Measurements from ENCODE around the gene FAM114A1. TPM values are rescaled to one million over a fixed set of nuclear protein-coding genes. Genes with fewer than 3 reads are reported as not detected.
A peak's percentile ranks its signal among the peaks of the same experiment; 100 is the strongest.

The FAM114A1 gene
- total and polyA plus RNA-seq, 2 donors from 2014 or later, result 10.8 to 31.1 TPM

Small RNA genes lying within 50 kb of the gene (microRNA-seq; reads per million reads assigned to microRNA genes)
- 494 reads per million, percentile 75 among the genes with 10 or more reads in this experiment for gene MIR574

Other genes with a start within 250 kb of the FAM114A1 start
- 87.7 TPM for gene KLF3, start 203.6 kb upstream of the FAM114A1 start, total RNA-seq
- 9.3 TPM for gene KLF3, start 203.6 kb upstream of the FAM114A1 start, polyA plus RNA-seq (ENCODE audit: insufficient read depth, low read depth, low replicate concordance)
- gene TLR10, start 84.8 kb upstream of the FAM114A1 start, total RNA-seq, result 2.0 TPM
- 0.11 TPM for gene TLR10, start 84.8 kb upstream of the FAM114A1 start, polyA plus RNA-seq (ENCODE audit: insufficient read depth, low read depth, low replicate concordance)
- gene TLR1, start 63.0 kb upstream of the FAM114A1 start, total RNA-seq, result 18.0 TPM
- 1.8 TPM for gene TLR1, start 63.0 kb upstream of the FAM114A1 start, polyA plus RNA-seq (ENCODE audit: insufficient read depth, low read depth, low replicate concordance)
- 6.1 TPM for gene TLR6, start 11.0 kb upstream of the FAM114A1 start, total RNA-seq
- 0.62 TPM for gene TLR6, start 11.0 kb upstream of the FAM114A1 start, polyA plus RNA-seq (ENCODE audit: insufficient read depth, low read depth, low replicate concordance)
- gene TMEM156, start 164.6 kb downstream of the FAM114A1 start, total RNA-seq, result 3.5 TPM
- gene TMEM156, start 164.6 kb downstream of the FAM114A1 start, polyA plus RNA-seq (ENCODE audit: insufficient read depth, low read depth, low replicate concordance), result 1.8 TPM
- 47.8 TPM for gene KLHL5, start 194.4 kb downstream of the FAM114A1 start, total RNA-seq
- 12.2 TPM for gene KLHL5, start 194.4 kb downstream of the FAM114A1 start, polyA plus RNA-seq (ENCODE audit: insufficient read depth, low read depth, low replicate concordance)

All from kidney (tissue), 2 donors.